ENCODE measurements around the gene TRMT112. TPM values are rescaled to one million over a fixed set of nuclear protein-coding genes. Genes with fewer than 3 reads are reported as not detected.
A peak's percentile ranks its signal among the peaks of the same experiment; 100 is the strongest.

Gene TRMT112
- polyA plus RNA-seq, 1 experiment = 154 TPM

DNA sequence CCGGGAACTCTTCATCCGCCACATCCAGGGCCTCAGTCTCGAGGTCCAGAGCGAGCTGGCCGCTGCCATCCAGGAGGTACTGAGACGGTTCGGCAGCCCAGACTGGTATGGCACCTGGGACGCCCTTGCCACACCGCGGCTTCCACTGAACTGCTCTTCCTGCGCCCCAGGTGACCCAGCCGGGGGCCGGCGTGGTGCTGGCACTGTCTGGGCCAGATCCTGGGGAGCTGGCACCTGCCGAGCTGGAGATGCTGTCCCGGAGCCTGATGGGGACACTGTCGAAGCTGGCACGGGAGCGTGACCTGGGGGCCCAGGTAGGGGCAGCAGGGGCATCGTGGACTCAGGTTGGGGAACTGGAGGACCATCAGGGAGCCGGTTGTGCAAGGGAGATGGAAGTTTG lies 24.1 kb upstream of the TRMT112 start:
- Histone ChIP-seq H3K27me3 (ENCODE audit: control insufficient read depth, insufficient read depth, low read length) (no peaks in the 10 kb centered on the region), H3K4me3 (ENCODE audit: low read depth, low read length) (no peak overlapping the region), H3K36me3 (ENCODE audit: control insufficient read depth, insufficient read depth, low read length) (no peaks in the 10 kb centered on the region)
- POLR2A ChIA-PET = interaction anchor here (0.6 kb wide), 1 partner anchor 13 kb away, joined by 19 read pairs; no protein-coding TSS in a partner anchor
- CTCF ChIA-PET = interaction anchor here (0.9 to 6.7 kb wide), 9 partner anchors 9 to 90 kb away, joined by 3 to 71 read pairs (median 5); partner anchors contain the start of genes CATSPERZ, ESRRA, PLCB3 and TRMT112
- no peak for TF ChIP-seq CTCF (IDR thresholded peaks at IDR 0.05; ENCODE audit: insufficient read depth, low read depth, low read length)
- no peak for DNase-seq (ENCODE audit: low read depth)

GRCh38 chr11:64340671-64341335 lies 23.4 kb upstream of the TRMT112 start:
- no peaks in the 10 kb centered on the region for H3K36me3 ChIP-seq (ENCODE audit: control insufficient read depth, insufficient read depth, low read length)
- no peak for DNase-seq (ENCODE audit: low read depth)
- TF ChIP-seq CTCF (IDR thresholded peaks at IDR 0.05; ENCODE audit: insufficient read depth, low read depth, low read length) = 0 out of 2 replicates have a peak, but pooled peaks have one; percentile 9
- H3K4me3 ChIP-seq (ENCODE audit: low read depth, low read length) = no peak overlapping the region
- no peaks in the 10 kb centered on the region for H3K27me3 ChIP-seq (ENCODE audit: control insufficient read depth, insufficient read depth, low read length)
- ChIA-PET POLR2A (interaction anchor here (0.6 kb wide), 1 partner anchor 12 kb away, joined by 19 read pairs; no protein-coding TSS in a partner anchor), CTCF (interaction anchor here (0.7 to 6.7 kb wide), 9 partner anchors 8 to 90 kb away, joined by 3 to 71 read pairs (median 3); partner anchors contain the start of genes ESRRA, PLCB3 and TRMT112)

DNA sequence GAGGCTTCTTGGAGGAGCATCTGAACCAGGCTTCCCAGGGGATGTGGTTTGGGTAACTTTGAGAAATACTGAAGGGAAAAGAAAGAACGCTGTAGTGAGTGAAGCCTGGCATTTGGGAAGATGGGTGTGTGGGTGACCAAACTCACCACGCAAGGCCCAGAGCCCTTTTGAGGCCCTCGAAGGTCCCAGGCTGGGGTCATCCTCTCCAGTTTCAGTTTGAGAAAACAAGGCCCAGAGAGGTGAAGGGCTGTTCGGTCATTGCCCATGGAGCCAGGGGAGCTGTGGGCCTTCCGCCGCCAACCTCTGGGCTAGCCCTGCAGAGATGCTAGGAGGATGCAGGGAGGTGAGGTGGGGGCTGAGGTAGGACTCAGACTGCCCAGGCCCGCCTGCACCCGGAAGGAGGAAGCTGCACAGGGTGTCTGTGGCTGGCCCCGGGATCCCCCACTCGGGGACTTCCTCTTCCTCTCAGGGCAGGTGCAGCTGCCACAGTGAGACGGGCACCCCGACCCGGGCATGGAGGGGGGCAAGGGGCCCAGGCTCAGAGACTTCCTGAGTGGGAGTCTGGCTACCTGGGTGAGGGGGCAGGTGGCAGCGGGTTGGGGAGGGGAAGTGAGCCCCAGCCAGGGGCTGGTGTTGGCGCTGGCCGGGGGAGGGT lies 22.5 kb upstream of the TRMT112 start, which contains the start of gene CCDC88B:
Gene CCDC88B, plus strand, starts transcription at position 451 of the 655 bp plus-strand sequence. Its CDS starts 63 bp downstream, at position 514.
- no peak within 1 kb of the TSS for H3K4me3 ChIP-seq (ENCODE audit: low read depth, low read length)
- no peaks in the 10 kb centered on the region for H3K27me3 ChIP-seq (ENCODE audit: control insufficient read depth, insufficient read depth, low read length)
- POLR2A ChIA-PET = no interaction called here
- CTCF ChIA-PET = interaction anchor here (1.3 to 3.5 kb wide), 2 partner anchors 8 to 39 kb away, joined by 3 to 28 read pairs; no protein-coding TSS in a partner anchor
- H3K36me3 ChIP-seq (ENCODE audit: control insufficient read depth, insufficient read depth, low read length) = no peaks in the 10 kb centered on the region
- TF ChIP-seq CTCF (IDR thresholded peaks at IDR 0.05; ENCODE audit: insufficient read depth, low read depth, low read length) = no peak
- no peak for DNase-seq (ENCODE audit: low read depth)

DNA sequence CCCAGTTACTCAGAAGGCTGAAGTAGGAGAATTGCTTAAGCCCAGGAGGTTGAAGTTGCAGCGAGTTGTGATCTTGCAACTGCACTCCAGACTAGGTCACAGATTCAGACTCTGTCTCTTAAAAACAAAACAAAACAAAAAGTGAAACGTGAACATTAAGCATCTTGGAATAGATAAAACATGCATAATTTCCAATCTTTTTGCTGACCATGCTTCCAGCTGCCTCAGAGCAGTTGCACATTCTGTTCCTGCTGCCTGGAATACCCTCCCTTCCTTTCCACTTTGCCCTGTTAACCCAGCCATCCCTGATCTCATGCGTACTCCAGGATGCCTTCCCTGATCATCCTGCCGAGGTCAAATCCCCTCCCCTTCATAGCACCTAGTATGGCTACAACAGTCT lies 21.9 kb upstream of the TRMT112 start:
- POLR2A ChIA-PET = no interaction called here
- Histone ChIP-seq H3K36me3 (ENCODE audit: control insufficient read depth, insufficient read depth, low read length) (no peaks in the 10 kb centered on the region), H3K4me3 (ENCODE audit: low read depth, low read length) (no peak overlapping the region), H3K27me3 (ENCODE audit: control insufficient read depth, insufficient read depth, low read length) (no peaks in the 10 kb centered on the region)
- CTCF ChIA-PET = no interaction called here
- no peak for DNase-seq (ENCODE audit: low read depth)
- TF ChIP-seq CTCF (IDR thresholded peaks at IDR 0.05; ENCODE audit: insufficient read depth, low read depth, low read length) = no peak

GRCh38 chr11:64338716-64339115 lies 21.4 kb upstream of the TRMT112 start:
- no peak for DNase-seq (ENCODE audit: low read depth)
- no peaks in the 10 kb centered on the region for H3K36me3 ChIP-seq (ENCODE audit: control insufficient read depth, insufficient read depth, low read length)
- POLR2A ChIA-PET = no interaction called here
- H3K27me3 ChIP-seq (ENCODE audit: control insufficient read depth, insufficient read depth, low read length) = no peaks in the 10 kb centered on the region
- no peak for TF ChIP-seq CTCF (IDR thresholded peaks at IDR 0.05; ENCODE audit: insufficient read depth, low read depth, low read length)
- CTCF ChIA-PET = no interaction called here
- H3K4me3 ChIP-seq (ENCODE audit: low read depth, low read length) = no peak overlapping the region
